Stimulated activated naive CD4-positive, alpha-beta T cell treated with Interleukin-2 at 50 U/mL for 16 hours (primary cell): ENCODE data around the gene CTRB2.
"Not testable (repeated sequence)": the region's sequence is repeated elsewhere in the genome, so short reads cannot be mapped to it uniquely, and the experiment has no call there.

Experiments
- DNase-seq: peaks from one replicate; lab custom pipeline; 2025; lab: John Stamatoyannopoulos, UW

The CTRB2 gene

DNA sequence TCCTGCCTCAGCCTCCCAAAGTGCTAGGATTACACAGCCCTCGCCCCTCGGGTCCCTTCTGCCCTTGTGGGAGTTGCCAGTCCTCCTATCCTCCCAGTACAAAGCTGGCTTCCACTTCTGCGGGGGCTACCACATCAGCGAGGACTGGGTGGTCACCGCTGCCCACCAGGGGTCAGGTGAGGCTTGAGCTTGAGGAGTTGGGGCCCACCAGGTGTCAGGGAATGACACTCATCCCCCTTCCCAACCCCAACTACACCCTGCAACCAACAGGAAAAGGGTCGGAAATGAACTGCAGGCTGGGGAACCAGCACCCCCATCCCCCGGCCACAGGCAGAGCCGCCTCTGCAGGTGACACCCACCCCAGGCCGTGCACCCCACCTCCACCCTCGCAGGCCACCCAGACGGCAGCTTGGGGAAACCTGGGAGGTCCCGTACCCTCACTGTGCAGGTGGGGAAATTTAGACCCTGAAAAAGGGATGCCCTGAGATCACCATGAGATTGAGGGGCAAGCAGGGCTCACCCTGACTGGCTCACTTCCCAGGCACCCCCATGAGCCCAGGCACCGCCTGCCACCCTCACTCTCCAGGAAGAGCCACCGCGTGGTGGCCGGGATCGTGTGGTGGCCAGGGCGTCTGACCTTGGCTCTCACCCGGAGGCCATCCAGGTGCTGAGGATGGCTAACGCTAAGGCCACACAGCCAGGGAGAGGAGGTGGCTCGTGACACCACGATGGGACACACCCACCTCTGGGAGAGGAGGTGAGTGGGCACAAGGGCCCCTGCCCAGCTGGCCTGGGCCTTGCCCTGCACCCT, 19.8 kb upstream of the CTRB2 start:
- DNase-seq = no peak

GRCh38 chr16:75225678-75226515, 18.9 kb upstream of the CTRB2 start:
- no peak for DNase-seq

DNA sequence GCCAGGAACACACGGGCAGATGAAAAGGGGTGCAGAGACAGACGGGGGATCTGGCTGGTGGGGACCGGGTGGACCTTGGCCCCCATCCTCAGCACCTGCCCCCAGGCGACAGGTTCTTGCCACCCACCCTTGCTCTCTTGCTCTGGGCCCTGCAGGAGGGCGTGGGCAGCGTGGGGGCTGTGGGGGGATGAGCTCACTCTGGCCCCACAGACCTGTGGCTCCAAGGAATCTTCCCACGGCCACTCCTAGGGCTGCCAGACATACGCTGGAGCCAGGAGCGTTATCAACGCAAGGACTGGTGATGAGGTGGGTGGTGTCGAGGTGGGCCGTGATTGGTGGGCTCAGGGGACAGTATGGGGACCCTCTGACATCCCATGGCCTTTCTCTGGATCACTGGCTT, 18.1 kb upstream of the CTRB2 start:
- DNase-seq = no peak

- no peak for DNase-seq
These were observed 17.5 kb upstream of the CTRB2 start for GRCh38 chr16:75224306-75225082.

GRCh38 chr16:75223129-75223528, 16.2 kb upstream of the CTRB2 start:
- DNase-seq = not testable (repeated sequence)

GRCh38 chr16:75222271-75222783, 15.4 kb upstream of the CTRB2 start:
- no peak for DNase-seq

- no peak for DNase-seq
These were observed 12.9 kb upstream of the CTRB2 start for GRCh38 chr16:75219838-75220237.

GRCh38 chr16:75219088-75219487, 12.1 kb upstream of the CTRB2 start:
- no peak for DNase-seq

DNA sequence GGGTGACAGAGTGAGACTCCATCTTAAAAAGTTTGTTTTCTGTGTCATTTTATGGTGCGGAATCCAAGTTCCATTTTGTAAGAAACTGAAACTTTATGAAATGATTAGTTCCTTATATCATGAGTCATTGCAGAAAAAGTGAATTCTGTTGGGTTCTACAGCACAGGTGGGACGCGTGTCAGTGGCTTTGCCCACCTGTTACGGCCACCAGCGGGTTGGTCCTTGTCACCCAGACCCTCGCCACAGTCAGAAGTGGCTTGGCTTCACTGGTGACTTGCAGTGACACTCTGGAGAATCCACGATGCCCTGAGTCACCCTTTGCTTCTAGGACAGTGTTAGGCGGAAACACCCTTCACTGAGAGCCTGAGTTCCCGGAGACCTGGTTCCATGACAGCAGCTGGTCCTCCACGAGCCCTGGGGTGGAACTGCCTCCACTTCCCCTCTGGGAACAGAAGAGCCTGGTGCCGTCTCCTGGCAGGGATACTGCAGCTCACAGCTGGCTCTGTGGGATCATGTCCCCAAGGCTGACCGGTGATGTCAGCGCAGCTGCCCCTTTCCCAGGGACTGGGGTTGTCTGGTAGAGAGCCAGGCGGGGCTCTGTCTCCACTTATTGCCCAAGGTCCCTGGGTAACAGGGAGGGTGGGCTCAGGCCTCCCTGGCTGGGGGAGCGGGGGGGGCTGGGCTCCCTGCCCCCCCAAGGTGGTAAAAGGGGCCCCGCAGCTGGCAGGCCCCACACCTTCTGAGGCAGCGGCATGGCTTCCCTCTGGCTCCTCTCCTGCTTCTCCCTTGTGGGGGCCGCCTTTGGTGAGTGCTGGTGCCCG, 11.5 kb upstream of the CTRB2 start, which contains the start of gene CTRB1:
Gene CTRB1, plus strand, starts transcription at position 733 of the 821 bp plus-strand sequence. Its CDS starts 20 bp downstream, at position 753.
- DNase-seq = no peak

DNA sequence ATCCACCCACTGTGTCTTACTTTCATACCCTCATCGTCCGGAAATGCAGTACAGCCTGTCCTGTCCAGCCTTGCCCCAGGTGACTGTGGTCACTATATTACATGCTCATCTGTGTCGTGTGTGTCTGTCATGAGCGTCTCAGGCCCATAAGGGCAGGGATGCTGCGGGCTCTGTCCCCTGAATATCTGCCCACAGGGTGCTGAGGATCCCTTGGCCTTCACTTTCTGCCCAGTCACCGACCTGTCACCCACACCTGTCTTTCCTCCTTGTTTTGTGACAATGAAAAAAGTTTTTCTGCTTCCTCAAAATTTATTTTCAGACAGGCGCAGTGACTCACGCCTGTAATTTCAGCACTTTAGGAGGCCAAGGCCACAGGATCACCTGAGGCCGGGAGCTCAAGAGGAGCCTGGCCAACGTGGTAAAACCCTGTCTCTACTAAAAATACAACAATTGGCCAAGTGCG, 10.5 kb upstream of the CTRB2 start:
- DNase-seq = no peak

GRCh38 chr16:75216576-75216975, 9.6 kb upstream of the CTRB2 start:
- DNase-seq = no peak

DNA sequence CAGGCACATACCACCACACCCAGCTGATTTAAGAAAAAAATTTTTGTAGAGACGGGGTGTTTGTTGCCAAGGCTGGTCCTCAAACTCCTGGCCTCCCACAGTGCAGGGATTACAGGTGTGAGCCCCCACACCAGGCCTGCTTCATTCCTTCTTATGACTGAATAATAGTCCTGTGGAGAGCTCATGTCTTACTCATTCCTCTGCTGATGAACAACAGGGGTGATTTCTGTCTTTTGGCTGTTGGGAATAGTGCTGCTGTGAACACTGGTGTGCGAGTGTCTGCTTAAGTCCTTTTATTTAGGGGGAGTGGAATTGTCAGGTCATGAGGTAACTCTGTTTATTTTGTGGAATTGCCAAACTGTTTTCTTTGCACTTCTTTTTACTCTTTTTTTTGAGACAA, 9.2 kb upstream of the CTRB2 start:
- no peak for DNase-seq

DNA sequence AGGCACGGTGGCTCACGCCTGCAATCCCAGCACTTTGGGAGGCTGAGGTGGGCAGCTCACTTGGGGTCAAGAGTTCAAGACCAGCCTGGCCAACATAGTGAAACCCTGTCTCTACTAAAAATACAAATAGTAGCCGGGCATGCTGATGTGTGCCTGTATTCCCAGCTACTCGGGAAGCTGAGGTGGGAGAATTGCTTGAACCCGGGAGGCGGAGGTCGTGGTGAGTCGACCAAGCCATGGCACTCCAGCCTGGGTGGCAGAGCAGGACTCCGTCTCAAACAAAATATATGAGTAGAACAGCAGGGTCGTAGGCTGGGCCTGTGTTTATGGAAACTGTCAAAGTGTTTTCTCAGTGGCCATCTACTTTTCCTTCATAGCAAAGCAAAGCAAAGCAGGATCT, 4.3 kb upstream of the CTRB2 start:
- DNase-seq = not testable (repeated sequence)

DNA sequence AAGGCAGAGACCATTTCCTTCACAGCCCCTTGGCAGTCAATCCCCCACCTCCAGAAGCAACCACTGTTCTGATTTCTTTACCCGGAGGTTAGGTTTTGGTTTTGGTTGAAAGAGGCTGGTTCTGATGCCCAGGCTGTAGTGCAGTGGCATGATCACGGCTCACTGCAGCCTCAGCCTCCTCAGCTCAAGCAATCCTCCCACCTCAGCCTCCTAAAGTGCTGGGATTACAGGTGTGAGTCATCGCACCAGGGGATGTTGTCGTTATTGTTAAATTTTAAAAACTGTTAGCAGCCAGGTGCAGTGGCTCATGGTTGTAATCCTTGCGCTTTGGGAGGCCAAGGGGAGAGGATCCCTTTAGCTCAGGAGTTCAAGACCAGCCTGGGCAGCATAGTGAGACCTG, 3.0 kb upstream of the CTRB2 start:
- no peak for DNase-seq

- DNase-seq = not testable (repeated sequence)
These were observed 2.6 kb upstream of the CTRB2 start for GRCh38 chr16:75209514-75209913.

GRCh38 chr16:75208861-75209505, 2.0 kb upstream of the CTRB2 start:
- DNase-seq = no peak

DNA sequence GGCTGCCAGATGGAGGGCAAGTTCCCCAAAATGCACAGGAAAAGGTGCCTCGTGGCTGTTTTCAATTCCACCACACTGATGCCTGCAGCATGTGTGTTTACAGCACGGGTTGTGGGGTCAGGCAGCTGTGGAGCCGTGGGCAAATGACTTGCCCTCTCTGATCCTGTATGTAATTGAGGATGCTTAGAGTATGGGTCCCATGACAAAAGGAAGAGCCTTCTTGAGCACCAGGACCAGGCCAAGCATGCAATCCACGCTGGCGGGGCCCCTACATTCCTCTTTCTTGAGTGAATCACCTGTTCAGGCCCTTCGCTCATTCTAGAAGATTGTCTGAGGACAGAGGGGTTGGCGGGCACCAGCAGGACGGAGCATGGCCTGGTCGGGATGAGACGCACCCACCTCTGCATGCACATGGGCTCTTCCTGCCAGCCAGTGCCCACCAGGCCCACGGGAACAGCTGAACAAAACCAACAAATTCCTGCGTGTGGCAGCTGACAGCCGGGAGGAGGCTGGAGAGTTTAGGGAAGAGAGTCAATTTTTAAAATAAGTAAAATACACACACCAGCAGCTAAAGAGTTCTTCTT, 1.4 kb upstream of the CTRB2 start:
- DNase-seq = no peak

- DNase-seq = no peak
These were observed 870 bp upstream of the CTRB2 start for GRCh38 chr16:75207831-75208230.

DNA sequence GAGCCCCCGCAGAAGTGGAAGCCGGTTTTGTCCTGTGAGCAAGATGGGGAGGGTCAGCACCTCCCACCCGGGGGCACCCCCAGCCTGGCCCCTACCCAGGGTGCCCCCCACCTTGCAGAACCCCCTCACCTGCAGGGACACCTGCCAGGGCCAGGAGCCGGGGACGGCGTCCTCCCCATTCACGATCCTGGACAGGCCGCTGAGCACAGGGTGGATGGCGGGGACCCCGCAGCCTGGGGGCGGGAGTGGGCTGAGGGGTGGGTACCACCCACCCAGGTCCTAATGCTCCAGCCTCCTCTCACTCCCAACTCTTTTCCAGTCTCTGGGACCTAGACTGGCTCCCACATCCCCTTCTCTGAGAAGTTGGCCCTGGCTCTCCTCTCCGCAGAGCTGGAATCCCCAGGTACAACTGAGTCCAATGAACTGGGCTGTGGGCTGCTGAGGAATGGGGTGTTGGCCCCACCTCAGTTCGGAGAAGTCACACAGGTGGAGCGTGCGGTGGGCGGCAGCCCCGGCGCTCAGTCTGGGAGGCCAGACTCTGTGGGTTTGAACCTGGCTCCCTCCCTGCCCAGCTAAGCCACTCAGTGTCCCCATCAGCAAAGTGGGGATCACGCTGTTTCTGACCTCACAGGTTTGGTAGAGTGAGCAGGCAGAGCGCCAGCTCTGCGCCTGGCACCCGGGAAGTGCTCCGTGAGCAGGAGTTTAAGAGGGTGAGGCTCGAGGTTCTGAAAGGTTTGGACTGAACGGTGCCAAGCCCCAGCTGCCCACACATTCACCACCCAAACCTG, 806 bp downstream of the CTRB2 start:
- not testable (repeated sequence) for DNase-seq
